Osteocyte (in vitro differentiated cells): ENCODE data around the gene PANX3. TPM values are rescaled to one million over a fixed set of nuclear protein-coding genes. Genes with fewer than 3 reads are reported as not detected.

Experiments used
- DNase-seq: peaks from one replicate; pipeline ENCODE4 v3.0.0; 2021; ENCODE audit warnings: mixed read lengths; ENCODE audit not compliant: unreplicated experiment; ENCODE audit errors: extremely low spot score
- H3K27ac Mint-ChIP-seq: one replicate; pipeline ENCODE4 v1.8.0; 2021; ENCODE audit warnings: mild to moderate bottlenecking, mixed read lengths; ENCODE audit not compliant: unreplicated experiment
- H3K27me3 Mint-ChIP-seq: one replicate; pipeline ENCODE4 v1.8.0; 2021; ENCODE audit warnings: mixed read lengths; ENCODE audit not compliant: unreplicated experiment
- H3K36me3 Mint-ChIP-seq: one replicate; pipeline ENCODE4 v1.8.0; 2021; ENCODE audit warnings: mixed read lengths; ENCODE audit not compliant: unreplicated experiment
- H3K4me1 Mint-ChIP-seq: one replicate; pipeline ENCODE4 v1.8.0; 2021; ENCODE audit warnings: mixed read lengths; ENCODE audit not compliant: unreplicated experiment
- H3K4me3 Mint-ChIP-seq: one replicate; pipeline ENCODE4 v1.8.0; 2021; ENCODE audit warnings: mild to moderate bottlenecking, moderate library complexity, mixed read lengths; ENCODE audit not compliant: unreplicated experiment
- H3K9me3 Mint-ChIP-seq: one replicate; pipeline ENCODE4 v1.8.0; 2021; ENCODE audit warnings: mixed read lengths; ENCODE audit not compliant: unreplicated experiment
- CTCF ChIP-seq: fragments of 200-600 bp; sonication (generic); IDR thresholded peaks from 2 replicates; pipeline ENCODE4 v1.5.0; 2021; ENCODE audit warnings: antibody characterized with exemption, mild to moderate bottlenecking, moderate library complexity
- total RNA-seq: library from RNA; stranded (reverse); gene quantifications from 2 replicates; pipeline ENCODE4 v1.2.1, GENCODE V29; 2021

PANX3 gene
- total RNA-seq, 1 donor from 2014 or later = not detected

- H3K27me3 Mint-ChIP-seq = peaks cover 48% of the 10 kb centered on the region
- no peak overlapping the region for H3K27ac Mint-ChIP-seq
- DNase-seq = no peak
- no peak overlapping the region for H3K4me3 Mint-ChIP-seq
- TF ChIP-seq CTCF = no peak
- H3K4me1 Mint-ChIP-seq = no peaks in the 10 kb centered on the region
- H3K36me3 Mint-ChIP-seq = no peaks in the 10 kb centered on the region
- no peaks in the 10 kb centered on the region for H3K9me3 Mint-ChIP-seq
Measured at GRCh38 chr11:124591430-124591829, 19.8 kb upstream of the PANX3 start.

GRCh38 chr11:124592627-124593026 lies 18.6 kb upstream of the PANX3 start:
- Mint-ChIP-seq H3K36me3 (no peaks in the 10 kb centered on the region), H3K27me3 (peaks cover 51% of the 10 kb centered on the region), H3K4me1 (no peaks in the 10 kb centered on the region), H3K9me3 (no peaks in the 10 kb centered on the region), H3K27ac (no peak overlapping the region), H3K4me3 (no peak overlapping the region)
- TF ChIP-seq CTCF = no peak
- DNase-seq = no peak

GRCh38 chr11:124595302-124595701 lies 15.9 kb upstream of the PANX3 start:
- H3K9me3 Mint-ChIP-seq = no peaks in the 10 kb centered on the region
- no peak for DNase-seq
- no peaks in the 10 kb centered on the region for H3K36me3 Mint-ChIP-seq
- H3K4me1 Mint-ChIP-seq = no peaks in the 10 kb centered on the region
- TF ChIP-seq CTCF = no peak
- H3K27me3 Mint-ChIP-seq = peaks cover 41% of the 10 kb centered on the region
- H3K27ac Mint-ChIP-seq = no peak overlapping the region
- H3K4me3 Mint-ChIP-seq = no peak overlapping the region

- Mint-ChIP-seq H3K27ac (no peak overlapping the region), H3K9me3 (no peaks in the 10 kb centered on the region), H3K4me1 (no peaks in the 10 kb centered on the region), H3K36me3 (no peaks in the 10 kb centered on the region), H3K4me3 (no peak overlapping the region), H3K27me3 (peaks cover 45% of the 10 kb centered on the region)
- no peak for TF ChIP-seq CTCF
- no peak for DNase-seq
Measured at GRCh38 chr11:124597626-124598025, 13.6 kb upstream of the PANX3 start.

GRCh38 chr11:124600621-124601320 lies 10.5 kb upstream of the PANX3 start:
- no peaks in the 10 kb centered on the region for H3K36me3 Mint-ChIP-seq
- no peak for TF ChIP-seq CTCF
- H3K4me1 Mint-ChIP-seq = no peaks in the 10 kb centered on the region
- peaks cover 32% of the 10 kb centered on the region for H3K27me3 Mint-ChIP-seq
- no peaks in the 10 kb centered on the region for H3K9me3 Mint-ChIP-seq
- DNase-seq = no peak
- H3K27ac Mint-ChIP-seq = no peak overlapping the region
- no peak overlapping the region for H3K4me3 Mint-ChIP-seq
